ENCODE data around the gene USP34.
"Not testable (repeated sequence)": the region's sequence is repeated elsewhere in the genome, so short reads cannot be mapped to it uniquely, and the experiment has no call there.

USP34 gene

DNA sequence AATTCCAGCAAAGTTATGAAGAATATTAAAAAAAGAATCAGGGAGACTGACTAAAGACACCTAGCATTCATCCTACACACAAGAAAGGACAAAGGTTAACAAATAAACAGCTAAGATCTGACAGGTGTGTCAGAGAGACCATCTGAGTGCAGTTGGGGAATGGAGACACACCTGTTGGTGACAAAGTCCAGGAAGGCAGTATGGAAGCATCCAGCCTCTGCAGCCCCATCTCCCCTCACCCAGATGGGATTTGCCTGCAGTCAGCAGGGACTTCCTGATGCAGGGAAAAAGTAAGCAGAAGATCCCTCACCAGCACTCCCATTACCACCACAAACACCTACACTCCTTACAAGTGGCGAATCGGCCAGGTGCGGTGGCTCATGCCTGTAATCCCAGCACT lies 37.9 kb downstream of the USP34 start:
- in situ Hi-C loops (cut with MboI; ENCODE audit: low sequenced_read_pairs), result no loop called here

DNA sequence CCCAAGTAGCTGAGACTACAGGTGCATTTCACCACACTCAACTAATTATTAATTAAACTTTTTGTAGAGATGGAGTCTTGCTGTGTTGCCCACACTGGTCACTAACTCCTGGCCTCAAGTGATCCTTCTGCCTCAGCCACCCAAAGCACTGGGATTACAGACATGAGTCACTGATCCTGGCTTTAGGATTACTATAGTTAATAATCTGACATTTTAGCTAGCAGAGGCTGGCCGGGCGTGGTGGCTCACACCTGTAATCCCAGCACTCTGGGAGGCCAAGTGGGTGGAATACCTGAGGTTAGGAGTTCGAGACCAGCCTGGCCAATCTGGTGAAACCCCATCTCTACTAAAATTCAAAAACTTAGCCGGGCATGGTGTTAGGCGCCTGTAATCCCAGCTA lies 39.5 kb downstream of the USP34 start:
- in situ Hi-C loops (cut with MboI; ENCODE audit: low sequenced_read_pairs), result no loop called here

DNA sequence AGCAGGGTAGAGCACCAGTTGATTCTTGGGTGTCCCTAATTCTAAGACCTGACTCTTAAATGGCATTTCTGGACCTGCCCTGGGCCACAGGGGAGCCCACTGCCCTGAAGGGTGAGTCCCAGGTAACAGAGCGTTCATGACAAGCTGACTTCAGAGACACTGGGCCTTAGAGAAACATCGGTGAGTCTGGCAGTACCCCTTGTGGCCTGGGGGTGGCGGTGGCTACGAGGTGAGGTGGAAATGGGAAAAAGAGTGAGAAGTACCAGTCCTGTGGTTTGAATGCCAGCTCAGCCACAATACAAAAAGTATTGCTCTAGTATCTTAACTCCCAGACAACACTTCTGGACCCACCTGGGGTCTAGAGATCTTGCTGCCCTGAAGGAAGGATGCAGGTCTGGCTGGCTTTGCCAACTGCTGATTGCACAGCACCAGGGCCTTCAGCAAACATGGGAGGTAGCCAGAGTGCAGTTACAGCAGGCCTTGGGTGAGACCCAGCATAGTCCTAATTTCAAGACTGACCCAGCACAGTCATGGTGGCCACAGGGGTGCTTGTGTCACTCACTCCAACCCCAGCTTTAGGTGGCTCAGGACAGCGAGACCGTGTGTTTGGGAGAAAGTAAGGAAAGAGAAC lies 44.5 kb downstream of the USP34 start:
- in situ Hi-C loops (cut with MboI; ENCODE audit: low sequenced_read_pairs), result no loop called here

DNA sequence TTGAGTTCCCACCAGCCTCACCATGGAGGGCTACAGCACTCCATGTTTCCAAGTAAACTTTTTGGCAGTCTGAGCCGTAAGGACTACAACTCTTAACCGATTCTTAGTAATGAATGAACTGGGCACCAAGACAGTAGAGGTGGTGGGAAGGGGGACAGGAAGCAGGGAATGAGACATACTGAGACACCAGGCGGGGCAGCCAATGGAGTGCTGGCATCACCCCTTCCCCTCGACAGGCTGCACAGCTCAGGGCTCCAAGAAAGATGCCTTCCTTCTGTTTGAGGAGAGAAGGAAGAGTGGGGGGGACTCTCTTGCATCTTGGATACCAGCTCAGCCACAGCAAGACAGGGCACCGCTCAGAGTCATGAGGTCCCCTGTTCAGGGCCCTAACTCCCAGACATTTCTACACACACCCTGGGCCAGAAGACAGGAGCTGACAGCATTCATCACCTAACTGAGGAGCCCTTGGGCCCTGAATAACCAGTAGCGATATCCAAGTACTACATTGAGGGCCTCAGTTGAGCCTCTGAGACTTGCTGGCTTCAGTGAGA lies 45.2 kb downstream of the USP34 start:
- in situ Hi-C loops (cut with MboI; ENCODE audit: low sequenced_read_pairs), result no loop called here

DNA sequence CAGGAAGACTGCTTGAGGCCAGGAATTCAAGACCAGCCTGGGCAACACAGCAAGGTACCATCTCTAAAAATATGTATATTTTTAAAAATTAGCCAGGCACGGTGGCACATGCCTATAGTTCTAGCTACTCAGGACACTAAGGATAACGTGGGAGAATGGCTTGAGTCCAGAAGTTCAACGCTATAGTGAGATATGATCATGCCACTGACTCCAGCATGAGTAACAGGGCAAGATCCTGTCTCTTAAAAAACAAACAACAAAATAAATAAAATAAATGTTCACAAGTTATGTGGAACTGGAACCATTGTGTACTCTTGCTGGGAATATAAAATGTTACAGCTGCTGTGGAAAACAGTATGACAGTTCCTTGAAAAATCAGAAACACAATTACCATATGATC lies 47.2 kb downstream of the USP34 start:
- in situ Hi-C loops (cut with MboI; ENCODE audit: low sequenced_read_pairs), result no loop called here

DNA sequence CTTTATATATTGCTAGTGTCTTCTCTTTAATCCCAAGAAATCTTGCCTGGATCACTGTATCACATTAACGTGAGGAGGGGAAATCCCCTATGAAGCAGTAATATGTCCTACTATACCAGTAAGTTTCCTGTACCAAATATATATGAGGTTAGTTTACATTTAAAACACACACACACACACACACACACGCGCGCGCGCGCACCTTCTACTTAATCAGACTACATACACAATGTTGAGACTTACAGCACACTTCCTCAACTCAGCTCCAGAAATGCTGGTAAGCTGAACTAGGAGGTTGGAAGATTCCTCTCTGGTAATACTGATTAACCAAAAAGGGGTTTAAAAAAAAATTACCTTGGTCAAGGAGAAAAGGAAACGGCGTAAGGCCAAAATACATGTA lies 49.3 kb downstream of the USP34 start:
- in situ Hi-C loops (cut with MboI; ENCODE audit: low sequenced_read_pairs), result no loop called here

DNA sequence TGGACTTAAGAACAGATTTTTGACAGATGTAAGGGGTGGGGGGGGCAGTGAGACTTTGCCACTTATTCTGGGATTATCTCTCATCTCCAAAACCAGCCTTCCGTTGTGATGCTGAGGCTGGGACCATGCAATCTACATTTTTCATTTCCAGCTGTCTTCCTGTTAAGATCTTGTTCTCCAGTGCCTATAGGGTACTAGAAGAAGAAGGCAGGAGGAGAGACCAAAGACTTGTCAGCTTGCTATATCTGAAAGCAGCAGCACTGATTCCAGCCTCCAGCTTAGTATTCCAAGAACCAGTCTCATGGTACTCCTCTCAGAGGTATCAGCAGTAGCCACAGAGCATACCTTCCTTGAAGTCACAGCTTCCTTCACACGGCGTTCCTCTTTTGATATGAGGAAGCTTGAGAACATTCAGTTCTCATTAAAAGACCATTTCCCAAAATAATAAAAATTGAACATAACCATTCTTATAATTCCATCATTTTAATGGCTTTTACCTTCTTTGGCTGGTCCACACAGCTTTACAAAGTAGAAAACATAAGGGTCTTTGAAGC lies 49.8 kb downstream of the USP34 start:
- in situ Hi-C loops (cut with MboI; ENCODE audit: low sequenced_read_pairs), result no loop called here

DNA sequence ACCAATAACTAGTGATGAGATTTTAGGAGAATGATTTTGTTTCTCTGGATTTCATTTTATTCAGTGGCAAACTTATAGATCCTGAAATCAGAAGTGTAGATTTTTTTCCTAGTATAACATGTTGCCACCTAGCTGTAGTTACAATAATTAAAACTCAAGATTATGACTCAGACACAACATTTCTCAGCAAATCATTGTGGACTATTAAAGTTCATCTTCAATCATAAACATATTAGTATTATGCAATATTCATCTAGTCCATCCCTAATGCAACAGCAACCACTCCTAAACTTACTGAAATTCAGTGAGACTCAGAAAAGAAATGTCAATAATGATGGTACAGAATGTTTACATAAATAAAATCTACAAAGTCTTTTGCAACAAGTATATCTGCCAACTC lies 51.3 kb downstream of the USP34 start:
- in situ Hi-C loops (cut with MboI; ENCODE audit: low sequenced_read_pairs), result no loop called here

DNA sequence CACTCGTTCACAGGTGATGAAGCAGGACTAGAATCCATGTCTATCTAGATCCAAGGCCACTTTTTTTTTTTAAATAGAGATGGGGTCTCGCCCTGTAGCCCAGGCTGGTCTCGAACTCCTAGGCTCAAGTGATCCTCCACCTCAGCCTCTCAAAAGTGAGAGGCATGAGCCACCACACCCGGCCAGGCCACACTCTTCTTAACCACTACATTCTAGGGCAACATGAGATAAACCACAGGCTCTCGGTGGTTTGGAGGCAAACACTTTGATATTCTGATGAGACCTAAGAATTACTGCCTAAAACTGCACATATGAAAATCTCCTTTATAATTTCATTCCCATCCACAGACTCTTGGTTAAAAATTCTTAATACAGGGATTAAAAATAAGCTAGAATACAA lies 51.8 kb downstream of the USP34 start:
- in situ Hi-C loops (cut with MboI; ENCODE audit: low sequenced_read_pairs), result no loop called here

DNA sequence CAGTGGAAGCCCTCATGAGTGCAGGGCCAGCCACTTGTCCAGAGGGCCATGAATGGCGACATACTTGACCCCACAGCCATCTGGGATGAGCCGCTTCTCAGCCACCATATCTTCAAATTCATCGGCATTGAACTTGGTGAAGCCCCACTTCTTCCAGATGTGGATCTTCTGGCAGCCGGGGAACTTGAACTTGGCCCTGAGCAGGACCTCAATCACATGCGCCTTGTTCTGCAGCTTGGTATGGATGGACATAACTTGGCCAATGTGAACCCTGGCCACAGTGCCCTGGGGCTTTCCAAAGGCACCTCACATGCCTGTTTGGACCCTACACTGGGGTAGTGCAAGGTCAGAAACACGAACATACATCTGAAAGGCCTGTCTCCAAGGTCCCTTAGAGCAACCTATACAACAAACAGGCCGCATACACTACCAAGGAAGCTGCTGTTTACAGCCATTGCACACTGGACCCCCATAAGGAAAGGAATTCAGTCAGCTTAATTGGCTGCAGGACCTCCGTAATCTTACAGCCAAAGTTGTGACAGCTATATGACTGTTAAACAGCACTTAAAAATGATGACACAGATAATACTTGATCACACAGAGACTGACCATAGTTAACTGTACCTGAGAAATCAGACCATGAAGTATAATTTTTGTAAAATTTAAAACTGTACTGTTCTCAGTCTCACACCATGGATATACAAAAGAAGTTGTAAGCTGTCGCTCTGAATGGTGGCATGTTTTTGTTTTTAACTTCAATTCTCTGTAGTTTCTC lies 53.8 kb downstream of the USP34 start:
- in situ Hi-C loops (cut with MboI; ENCODE audit: low sequenced_read_pairs), result no loop called here

DNA sequence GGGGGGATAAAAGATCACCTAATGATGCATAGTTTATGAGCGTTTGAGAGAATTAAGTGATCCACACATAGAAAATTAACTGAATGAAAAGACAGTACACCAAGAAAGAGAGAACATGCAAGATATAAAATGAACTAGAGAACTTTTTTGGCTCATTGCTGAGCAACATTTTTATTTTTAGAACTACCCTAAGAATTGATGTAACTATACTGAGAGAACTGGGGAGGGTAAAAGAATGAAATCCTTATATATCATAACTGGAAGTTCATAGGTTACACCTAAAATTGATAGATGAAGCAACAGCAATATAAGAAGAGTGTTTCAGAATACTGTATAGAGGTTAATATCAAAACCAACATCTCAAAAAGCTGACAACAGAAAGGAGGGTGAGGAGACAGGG lies 55.6 kb downstream of the USP34 start:
- in situ Hi-C loops (cut with MboI; ENCODE audit: low sequenced_read_pairs), result no loop called here

DNA sequence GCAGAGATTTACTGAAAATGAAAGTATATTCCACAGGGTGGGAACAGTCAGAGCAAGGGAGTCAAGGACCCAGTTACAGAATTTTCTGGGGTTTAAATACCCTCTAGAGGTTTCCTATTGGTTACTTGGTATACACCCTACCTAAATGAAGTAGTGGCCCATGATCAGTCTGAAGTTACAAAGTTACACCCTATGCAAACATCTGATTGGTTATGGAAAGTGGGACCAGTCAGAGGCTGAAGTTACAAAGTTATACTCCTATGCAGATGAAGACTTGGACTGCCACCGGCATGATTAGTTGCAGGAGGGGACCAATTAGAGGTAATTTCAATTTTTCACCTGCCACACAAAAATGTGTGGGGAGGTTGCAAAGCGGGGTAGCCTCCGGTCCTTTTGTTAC lies 56.2 kb downstream of the USP34 start:
- in situ Hi-C loops (cut with MboI; ENCODE audit: low sequenced_read_pairs), result no loop called here

DNA sequence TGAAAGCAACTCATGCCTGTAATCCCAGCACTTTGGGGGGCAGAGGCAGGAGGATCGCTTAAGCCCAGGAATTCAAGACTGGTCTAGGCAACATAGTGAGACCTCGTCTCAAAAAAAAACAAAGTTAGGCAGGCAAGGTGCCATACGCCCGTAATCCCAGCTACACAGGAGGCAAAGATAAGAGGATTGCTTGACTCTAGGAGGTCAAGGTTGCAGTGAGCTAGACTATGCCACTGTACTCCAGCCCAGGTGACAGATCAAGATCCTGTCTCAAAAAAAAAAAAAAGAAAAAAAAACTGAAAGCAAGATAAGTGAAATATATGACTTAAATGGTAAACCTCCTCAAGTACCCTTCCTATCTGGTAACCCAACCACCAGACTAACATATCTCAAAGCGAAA lies 59.8 kb downstream of the USP34 start:
- in situ Hi-C loops (cut with MboI; ENCODE audit: low sequenced_read_pairs), result no loop called here

DNA sequence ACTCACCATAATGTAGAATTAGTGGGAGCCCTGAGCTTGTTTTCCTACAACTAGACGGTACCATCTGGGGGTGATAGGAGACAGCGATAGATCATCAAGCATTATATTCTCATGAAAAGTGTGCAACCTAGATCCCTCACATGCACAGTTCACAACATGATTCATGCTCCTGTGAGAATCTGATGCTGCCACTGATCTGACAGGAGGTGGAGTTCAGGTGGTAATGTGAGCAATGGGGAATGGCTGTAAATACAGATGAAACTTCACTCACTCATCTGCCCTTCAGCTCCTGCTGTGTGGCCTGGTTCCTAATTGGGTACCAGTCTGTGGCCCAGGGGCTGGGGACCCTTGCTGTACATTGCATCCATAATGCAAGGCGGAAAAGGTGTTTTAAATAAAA lies 60.7 kb downstream of the USP34 start:
- in situ Hi-C loops (cut with MboI; ENCODE audit: low sequenced_read_pairs), result no loop called here

DNA sequence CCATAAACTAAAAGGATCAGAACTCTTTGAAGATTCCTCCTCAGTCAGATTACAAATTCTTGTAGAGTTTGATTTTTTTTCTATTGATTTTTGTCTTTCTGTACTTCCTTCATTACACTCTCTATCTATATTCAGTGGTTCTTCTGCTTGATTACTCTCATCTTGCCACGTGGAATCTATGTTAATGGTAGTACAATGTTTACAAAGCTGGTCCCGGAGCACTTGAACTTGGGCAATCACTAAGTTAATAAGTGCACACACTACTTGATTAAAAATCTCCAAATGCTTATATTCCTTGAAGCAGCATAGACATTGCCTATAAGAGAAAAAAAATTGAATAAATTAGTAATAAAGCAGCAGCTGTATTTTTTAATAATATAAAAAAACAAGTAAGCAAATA lies 65.1 kb downstream of the USP34 start:
- in situ Hi-C loops (cut with MboI; ENCODE audit: low sequenced_read_pairs), result no loop called here

DNA sequence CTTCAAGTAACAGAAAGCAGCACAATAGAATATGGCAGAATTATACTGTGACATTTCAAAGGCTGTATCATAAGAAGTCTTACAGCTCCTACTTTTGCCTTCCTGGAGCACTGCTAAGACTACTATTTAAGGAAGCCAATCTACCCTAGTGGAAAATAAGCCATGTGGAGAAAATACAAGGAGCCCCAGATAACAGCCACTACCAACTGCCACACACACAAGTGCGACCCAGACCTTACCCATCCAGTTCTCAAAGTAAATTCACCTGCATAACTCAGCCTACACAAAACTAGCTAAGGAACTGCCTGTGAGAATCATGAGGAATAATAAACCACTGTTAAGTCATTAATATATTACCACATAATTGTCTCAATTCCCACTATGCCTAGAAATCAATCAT lies 66.4 kb downstream of the USP34 start:
- in situ Hi-C loops (cut with MboI; ENCODE audit: low sequenced_read_pairs), result no loop called here

DNA sequence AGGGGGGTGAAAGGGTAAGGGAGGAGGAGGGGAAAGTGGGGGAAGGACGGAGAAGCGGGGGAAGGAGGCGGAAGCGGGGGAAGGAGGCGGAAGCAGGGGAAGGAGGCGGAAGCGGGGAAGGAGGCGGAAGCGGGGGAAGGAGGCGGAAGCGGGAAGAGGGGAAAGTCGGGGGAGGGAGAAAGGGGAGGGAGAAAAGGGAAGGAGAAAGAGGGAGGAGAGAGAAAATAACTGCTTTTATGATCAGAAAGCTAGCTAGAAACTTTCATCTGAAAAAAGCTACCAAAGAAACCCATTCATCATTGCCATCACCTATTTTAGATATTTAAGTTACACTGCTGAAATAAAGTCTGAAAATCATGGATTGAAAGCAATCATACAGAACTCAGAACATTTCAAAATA lies 72.5 kb downstream of the USP34 start:
- in situ Hi-C loops (cut with MboI; ENCODE audit: low sequenced_read_pairs), result no loop called here

DNA sequence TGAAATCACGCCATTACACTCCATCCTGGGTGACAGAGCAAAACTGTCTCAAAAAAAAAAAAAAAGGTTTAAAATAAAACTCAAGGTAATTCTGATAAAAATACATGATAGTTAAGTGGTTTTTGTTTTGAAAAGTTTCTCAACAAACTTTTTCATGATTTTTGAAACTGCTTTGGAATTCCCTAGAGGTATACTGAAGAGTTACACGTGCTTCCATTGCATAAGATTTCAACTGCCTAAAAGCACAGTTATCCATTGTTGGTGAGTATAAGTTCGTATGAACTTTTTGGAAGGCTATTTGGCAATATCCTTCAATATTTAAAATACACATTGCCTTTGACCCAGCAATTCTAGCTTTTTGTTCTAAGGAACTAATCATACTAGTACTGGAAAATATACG lies 74.9 kb downstream of the USP34 start:
- in situ Hi-C loops (cut with MboI; ENCODE audit: low sequenced_read_pairs), result no loop called here

DNA sequence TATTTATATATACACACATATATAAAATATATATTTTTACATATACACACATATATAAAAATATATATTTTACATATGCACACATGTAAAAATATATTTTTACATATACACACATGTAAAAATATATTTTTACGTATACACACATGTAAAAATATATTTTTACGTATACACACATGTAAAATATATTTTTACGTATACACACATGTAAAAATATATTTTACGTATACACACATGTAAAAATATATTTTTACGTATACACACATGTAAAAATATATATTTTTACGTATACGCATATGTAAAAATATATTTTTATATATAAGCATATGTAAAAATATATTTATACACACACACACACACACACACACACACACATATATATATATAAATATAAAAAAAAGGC lies 83.3 kb downstream of the USP34 start:
- in situ Hi-C loops (cut with MboI; ENCODE audit: low sequenced_read_pairs), result not testable (repeated sequence)

DNA sequence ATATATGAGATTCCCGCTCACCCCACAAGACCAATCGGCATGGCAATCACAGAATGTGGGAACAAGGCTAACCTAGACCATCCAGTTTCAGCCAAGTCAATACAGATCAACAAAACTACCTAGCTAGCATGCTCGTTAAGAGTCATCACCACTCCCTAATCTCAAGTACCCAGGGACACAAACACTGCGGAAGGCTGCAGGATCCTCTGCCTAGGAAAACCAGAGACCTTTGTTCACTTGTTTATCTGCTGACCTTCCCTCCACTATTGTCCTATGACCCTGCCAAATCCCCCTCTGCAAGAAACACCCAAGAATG lies 90.0 kb downstream of the USP34 start:
- in situ Hi-C loops (cut with MboI; ENCODE audit: low sequenced_read_pairs), result not testable (repeated sequence)

DNA sequence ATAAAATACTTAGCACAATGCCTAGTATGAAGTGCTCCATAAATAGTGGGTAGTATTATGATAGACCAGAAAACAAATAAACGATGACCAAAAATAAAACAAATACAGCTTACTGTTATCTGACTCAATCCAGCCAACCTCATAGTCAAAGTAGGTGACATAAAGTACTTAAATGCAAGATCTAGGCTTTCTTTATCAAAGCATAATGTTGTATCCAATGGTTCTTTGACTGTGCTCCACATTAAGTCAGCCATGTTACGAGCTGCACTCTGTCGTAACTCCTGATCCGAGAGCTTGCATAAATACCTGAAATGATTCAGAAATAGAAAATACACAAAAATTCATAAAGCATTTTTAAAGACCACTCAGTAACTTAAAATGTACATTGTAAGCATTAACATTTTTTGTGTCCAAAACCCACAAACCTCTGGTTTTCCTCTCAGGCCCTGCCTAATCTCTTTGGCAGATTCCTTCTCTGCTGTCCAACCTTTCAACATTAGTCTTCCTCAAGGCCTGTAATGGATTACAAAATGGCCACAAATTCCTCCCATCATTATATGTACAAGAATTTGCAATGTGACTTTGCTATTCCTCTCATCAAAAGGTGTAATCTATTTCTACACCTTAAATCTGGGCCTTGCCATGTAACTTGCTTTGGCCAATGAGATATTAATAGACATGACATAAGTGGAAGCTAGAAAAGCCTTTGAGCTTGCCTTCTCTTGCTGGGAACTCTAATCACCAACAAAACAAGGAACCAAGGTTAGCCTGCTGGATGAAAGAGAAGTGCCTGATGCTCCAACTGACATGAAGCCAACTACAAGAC lies 90.6 kb downstream of the USP34 start:
- in situ Hi-C loops (cut with MboI; ENCODE audit: low sequenced_read_pairs), result no loop called here

DNA sequence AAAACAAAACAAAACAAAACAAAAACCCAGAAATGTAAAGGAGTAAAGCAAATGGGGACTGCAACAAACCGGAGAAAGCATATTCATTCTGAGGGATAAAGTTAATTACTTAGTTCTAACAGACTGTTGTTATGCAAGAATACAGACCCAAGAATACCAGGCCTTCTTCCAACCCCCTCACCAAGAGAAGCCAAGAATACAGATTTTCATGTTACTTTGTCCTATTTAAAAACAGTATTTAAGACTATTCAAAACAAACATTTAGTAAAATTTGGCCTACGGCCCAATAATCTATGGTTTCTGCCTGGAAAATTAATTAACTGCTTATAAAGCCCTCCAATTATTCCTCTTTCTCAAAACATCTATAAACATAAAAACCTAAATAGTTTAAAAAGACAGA lies 91.4 kb downstream of the USP34 start:
- in situ Hi-C loops (cut with MboI; ENCODE audit: low sequenced_read_pairs), result no loop called here

Data from HL-60/S4 treated with retinoic acid at 250 ng/mL for 4 days and 3 days (cell line).